GM12872 (cell line): ENCODE results near the gene SMCHD1.

Source experiments
- CTCF ChIP-seq: IDR thresholded peaks from 3 replicates; pipeline ENCODE4 v1.5.1; 2011; ENCODE audit warnings: low read depth, mild to moderate bottlenecking, low read length, moderate library complexity; ENCODE audit not compliant: insufficient read depth

The SMCHD1 gene

GRCh38 chr18:2780750-2781149 is 125.2 kb downstream of the SMCHD1 start:
- TF ChIP-seq CTCF = no peak

- TF ChIP-seq CTCF = no peak
Measured at GRCh38 chr18:2787225-2787624, 131.7 kb downstream of the SMCHD1 start.

- TF ChIP-seq CTCF = no peak
Measured at GRCh38 chr18:2792395-2792794, 136.9 kb downstream of the SMCHD1 start.

- TF ChIP-seq CTCF = no peak
Measured at GRCh38 chr18:2794159-2794558, 138.6 kb downstream of the SMCHD1 start.

- no peak for TF ChIP-seq CTCF
Measured at GRCh38 chr18:2797951-2798350, 142.4 kb downstream of the SMCHD1 start.

GRCh38 chr18:2799369-2799768 is 143.8 kb downstream of the SMCHD1 start:
- no peak for TF ChIP-seq CTCF

- TF ChIP-seq CTCF = no peak
Measured at GRCh38 chr18:2805970-2806943, 150.7 kb downstream of the SMCHD1 start.
